Stimulated activated CD8-positive, alpha-beta memory T cell treated with anti-CD3 and anti-CD28 coated beads, Interleukin-4, amount 100 ng/mL, for 1 hour (primary cell): ENCODE data around the gene SNRPB.

ENCODE experiments used
- DNase-seq, 2 donors: peaks; one replicate each; pipeline ENCODE4 v3.0.0-alpha.2; 2020; ENCODE audit warnings: low read depth in 2 of 2, low spot score in 1 of 2

The SNRPB gene

DNA sequence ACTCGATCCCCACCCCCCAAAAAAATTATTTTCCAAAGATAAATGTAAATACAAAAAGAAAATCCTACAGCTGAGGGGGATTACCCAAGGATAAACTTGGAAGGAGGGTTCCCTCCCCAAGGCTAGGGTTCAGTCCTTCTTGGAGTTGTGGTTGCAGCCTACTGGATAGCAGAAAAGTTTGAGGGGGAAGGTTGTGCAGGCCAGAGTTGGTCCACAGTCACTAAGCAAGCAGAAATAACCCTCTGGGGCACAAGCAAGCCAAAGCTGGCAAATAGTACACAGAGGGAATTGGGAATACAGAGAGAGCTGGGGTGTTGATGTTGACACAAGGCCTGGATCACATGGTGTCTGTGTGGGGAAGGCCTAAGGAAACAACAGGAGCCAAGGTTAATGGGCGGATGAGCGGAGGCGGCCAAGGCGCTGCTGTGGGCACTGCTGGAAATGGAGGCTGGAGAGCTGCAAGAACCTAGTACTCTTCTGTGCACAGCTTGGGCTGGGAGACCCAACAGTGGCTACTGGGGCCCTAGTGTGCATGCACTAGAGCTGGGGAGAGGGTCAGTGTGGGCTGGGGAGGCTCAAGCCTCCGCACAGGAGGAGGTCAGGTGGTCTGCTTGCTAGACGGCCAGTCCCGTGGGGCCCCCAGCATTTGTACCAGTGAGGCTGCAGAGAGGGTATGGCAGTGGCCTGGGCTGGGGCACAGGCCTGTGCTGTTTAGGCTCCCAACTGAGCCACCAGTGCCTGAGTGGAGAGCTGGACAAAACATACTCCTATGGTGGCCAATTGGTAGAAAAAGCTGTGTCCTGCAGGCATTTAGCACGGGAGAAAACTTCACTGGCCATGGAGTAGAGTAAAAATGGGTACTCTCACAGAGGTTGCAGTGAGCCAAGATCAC is 5.5 kb upstream of the SNRPB start:
- no peak for DNase-seq

DNA sequence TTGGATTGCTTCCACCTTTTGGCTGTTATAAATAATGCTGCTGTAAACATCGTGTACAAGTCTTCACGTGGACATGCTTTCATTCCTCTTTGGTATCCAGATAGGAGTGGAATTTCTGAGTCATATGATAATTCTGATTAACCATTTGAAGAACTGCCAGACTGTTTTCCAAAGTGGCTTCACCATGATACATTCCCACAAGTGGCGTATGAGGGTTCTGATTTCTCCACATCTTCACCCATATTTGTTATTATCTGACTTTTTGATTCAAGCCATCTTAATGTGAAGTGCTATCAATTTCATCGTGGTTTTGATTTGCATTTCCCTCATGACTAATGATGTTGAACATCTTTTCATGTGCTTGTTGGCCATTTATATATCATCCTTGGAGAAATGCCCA is 2.9 kb upstream of the SNRPB start:
- DNase-seq = no peak

DNA sequence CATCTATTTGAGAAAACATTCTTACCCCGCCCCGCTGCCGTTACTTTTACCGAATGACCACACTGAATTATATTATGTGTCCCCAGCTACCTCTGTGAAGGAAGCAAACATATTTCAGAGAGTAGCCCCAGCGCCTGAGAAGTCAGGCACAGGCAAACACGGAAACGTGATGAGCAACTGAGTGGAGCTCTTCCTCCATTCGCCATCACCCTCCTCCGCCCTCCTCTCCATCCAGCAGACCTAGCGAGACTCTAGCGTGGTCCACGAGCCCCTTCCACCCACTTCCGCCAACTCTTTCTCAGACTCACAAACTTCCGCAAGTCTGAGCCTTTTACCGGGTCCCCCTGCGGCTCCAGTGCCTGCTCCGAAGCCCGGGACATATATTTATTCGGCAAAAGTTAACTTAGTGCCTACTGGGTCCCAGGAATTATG is 582 bp downstream of the SNRPB start:
- peak; percentile 18 to 35 for DNase-seq

DNA sequence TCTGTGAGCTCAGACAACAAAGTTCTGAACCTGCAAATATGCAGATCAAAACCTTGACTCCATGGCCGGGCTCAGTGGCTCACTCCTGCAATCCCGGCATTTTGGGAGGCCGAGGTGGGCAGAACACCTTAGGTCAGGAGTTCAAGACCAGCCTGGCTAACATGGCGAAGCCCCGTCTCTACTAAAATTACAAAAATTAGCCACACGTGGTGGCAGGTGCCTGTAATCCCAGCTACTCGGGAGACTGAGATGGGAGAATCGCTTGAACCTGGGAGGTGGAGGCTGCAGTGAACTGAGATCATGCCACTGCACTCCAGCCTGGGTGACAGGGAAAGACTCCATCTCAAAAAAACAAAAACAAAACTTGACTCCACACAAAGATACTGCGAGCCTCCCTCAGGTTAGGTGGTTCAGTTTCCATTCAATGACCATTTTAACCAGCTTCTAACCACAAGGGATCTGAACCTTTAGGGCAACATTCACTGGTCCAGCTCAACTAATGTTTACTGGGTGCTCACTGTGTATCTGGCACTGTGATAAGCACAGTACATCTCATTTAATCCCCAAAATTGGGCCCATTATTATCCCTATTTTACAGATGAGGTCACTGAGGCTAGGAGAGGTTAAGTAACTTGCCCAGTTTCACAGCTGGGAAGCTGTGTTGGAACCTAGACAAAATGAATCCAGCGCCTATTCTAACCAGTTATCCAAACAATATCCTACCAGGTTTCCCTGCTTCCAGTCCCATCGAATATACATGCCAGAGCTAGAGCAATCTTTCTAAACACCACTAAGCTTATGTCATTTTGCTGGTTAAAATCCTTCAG is 1.8 kb downstream of the SNRPB start:
- no peak for DNase-seq

DNA sequence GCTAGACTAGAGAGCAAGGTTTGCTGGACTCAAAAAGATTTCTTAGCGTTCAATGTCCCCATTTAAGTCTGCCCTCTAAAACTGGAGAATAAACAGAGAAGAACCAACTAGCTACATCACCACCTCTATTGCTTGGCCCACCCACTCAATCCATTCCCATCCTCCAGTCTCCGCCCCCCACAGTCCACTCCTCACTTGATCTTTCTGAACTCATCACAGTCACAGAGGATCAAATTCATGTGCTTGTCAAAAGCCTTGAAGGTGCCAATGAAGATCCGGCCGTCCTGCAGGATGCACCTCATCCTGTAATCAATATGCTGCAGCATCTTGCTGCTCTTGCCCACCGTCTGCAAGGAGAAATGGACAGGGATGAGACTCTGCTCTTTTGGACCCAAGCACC is 3.2 kb downstream of the SNRPB start:
- no peak for DNase-seq

DNA sequence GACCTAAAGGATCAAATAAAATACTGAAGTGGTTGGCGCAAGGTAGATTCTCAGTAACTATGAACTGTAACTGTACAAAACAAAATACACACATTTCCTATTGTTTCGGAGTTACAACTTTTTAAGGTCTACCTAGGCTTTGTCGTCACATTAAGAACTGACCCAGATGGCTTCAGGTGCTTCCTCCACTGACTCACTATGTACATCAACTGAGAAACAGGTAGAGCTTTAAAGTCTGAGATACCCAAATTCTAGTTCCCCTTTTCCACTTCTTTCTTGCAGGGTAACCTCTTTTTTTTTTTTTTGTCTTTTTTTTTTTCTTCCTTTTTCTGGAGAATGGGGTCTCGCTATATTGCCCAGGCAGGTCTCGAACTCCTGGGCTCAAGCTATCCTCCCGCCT is 5.5 kb downstream of the SNRPB start:
- no peak for DNase-seq

DNA sequence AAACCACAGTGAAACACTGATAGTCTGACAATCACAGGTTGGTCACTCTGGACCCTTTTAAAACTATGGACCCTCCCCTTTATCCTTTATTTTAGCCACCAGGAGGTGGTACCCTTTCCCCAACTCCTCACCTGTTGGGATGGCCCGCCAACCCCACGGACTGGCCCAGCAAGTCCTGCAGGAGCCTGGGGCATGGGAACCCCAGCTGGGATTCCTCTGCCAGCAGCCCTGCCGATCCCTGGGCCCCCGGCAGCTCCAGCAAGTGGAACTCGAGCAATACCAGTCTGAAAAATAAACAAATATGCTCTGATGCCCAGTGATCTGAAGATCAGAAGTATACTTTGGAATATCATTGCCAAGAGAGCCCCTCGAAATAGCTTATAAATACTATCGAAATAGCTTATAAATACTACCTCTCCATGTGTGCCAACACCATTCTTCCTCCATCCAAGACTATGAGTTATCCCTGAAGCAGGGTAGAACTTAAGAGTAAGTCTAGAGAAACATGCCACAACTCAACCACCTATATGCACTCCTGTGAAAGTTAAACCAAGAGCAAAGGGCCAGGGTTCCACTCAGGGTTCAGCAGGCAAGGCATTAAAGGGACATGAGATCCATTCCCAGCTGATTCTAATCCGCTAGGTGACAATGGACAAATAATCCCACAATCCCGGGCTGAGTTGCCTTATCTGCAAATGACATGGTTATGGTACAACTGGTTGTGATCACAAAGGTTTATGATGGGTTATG is 6.8 kb downstream of the SNRPB start:
- no peak for DNase-seq

DNA sequence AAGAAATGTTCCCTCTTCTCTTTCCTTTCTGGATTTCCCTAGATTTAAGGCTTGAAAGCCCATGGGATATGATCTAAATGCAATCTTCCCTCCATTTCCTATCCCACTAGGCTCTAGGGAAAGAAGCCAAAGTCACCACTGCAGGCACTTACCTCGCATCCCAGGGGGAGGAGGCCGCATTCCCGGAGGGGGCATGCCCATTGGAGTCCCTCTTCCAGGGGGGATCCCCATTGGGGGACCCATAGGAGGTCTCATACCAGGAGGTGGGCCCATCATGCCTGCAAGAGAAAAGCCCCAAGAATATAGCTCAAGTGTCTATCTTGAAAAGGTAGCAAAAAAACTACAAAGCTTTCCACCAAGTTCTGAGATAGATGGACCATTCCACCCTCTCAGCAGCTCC is 8.1 kb downstream of the SNRPB start:
- no peak for DNase-seq

DNA sequence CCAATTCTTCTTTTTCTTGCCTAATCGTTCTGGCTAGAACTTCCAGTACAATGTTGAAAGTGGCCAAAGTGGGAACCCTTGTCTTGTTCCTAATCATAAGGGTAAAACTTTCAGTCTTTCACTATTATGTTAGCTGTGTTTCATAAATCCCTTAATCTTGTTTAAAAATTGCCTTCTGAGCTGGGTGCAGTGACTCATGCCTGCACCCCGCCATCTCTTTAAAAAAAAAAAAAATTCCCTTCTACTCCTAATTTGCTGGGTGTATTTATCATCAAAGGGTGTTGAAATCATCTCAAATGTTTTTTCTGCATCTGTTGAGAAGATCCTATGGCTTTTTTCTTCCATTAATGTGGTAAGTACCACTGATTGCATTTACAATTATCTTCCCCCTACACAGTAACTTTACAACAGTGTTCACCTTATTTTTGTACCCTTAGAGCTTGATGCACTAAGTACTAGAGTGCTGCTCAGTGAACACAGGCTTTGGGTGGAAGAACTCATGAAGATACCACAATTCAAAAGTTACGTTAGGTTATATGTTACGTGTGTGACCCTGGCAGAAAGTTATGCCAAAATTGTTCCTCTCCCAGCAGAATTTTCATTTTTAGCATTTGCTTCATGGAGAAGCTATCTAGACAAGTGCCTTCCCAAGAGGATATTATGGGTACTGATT is 9.7 kb downstream of the SNRPB start:
- DNase-seq = no peak

DNA sequence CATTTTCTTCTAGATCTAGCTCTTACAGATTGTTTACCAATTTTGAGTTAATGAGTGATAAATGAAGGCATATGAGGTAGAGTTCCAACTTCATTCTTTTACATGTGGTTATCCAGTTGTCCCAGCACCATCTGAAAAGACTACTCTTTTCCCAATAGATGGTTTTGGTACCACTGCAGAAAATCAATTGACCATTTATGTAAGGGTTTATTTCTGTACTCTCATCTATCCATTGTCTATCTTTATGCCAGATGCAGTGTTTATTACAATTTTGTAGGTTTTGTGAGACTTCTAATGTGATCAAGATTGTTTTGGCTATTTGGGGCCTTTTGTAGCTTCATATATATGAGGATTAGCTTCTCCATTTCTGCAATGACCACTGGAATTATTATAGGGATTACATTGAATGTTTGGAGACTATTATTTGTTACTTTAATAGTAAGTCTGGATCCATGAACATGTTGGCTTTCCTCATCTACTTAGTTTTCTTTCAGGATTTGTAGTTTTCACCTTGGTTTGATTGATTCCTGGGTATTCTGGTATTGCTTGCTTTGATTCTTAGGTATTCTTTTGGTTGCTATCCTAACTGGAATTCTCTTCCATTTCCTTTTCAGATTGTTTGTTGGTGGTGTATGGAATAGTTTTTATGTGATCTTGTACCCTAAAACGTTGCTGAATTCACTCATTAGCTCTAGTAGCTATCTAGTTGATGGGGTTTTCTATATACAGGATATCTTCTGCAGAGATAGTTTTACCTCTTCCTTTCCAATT is 10.4 kb downstream of the SNRPB start:
- no peak for DNase-seq

DNA sequence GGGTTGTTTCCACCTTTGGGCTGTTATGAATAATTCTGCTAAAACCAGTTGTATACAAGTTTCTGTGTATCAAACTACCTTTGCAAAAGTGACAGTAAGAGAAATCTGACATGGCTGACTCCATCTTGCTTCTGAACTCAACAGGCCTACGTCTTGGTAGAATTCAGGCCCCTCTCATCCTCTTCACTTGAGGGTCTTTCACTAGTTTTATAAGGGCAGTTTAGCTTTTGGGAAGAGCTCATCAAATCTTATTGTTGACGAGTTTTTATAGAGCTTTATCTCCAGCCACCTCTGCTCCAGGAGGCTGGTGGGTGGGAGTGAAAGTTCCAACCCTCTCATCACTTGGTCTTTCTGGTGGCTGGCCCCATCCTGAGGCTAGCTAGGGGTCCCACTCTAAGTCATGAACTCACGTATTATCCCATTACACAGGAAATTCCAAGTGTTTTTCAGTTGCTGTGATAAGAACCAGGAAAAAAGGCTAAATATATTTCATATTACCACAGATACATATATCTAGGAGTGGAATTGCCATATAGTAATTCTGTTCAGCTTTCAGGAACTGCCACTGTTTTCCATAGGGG is 11.6 kb downstream of the SNRPB start:
- no peak for DNase-seq

DNA sequence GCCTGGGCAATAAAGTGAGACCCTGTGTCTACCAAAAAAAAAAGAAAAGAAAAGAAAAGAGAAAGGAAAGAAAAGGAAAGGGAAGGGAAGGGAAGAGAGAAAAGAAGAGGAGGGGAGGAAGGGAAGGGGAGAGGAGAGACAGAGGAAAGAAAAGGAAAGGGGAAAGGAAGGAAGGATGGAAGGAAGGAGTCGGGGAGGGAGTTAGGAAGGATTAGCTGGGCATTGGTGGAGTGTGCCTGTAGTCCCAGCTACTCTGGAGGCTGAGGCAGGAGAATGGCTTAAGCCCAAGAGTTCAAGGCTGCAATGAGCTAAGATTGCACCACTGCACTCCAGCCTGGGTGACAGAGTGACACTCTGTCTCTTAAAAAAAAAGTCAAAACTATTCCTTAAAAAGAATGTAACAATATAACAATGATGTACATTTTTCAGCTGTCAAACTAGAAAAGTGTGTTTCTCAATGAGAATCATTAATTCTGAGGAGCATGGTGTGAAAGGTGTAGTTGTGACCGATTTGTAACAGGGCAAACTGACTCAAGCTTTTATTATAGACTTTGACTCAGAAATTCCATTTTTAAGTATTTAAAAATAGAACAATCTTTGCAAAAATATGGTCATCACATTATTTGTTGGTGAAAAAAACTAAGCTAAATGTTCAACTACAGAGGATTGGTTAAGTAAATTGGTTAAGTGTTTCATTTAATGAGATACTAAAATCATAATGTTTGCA is 14.7 kb downstream of the SNRPB start:
- no peak for DNase-seq

DNA sequence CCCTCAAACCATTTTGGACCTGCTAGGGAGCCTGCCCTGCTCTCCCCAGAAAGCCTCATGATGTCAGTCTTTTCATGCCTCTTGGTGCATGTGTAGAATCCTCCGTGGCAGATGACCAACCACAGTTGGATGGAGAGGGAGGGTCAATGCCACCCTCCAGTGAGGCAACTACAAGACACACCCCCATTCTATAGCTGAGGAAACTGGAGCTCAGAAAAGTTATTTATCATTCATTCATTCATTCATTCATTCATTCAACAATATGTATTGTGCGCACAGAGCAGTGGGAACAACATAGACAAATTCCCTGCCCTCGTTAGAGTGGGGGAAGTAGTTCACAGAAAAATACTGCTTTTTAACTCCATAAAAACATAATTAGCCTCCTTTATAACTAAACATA is 16.8 kb downstream of the SNRPB start:
- DNase-seq = no peak

DNA sequence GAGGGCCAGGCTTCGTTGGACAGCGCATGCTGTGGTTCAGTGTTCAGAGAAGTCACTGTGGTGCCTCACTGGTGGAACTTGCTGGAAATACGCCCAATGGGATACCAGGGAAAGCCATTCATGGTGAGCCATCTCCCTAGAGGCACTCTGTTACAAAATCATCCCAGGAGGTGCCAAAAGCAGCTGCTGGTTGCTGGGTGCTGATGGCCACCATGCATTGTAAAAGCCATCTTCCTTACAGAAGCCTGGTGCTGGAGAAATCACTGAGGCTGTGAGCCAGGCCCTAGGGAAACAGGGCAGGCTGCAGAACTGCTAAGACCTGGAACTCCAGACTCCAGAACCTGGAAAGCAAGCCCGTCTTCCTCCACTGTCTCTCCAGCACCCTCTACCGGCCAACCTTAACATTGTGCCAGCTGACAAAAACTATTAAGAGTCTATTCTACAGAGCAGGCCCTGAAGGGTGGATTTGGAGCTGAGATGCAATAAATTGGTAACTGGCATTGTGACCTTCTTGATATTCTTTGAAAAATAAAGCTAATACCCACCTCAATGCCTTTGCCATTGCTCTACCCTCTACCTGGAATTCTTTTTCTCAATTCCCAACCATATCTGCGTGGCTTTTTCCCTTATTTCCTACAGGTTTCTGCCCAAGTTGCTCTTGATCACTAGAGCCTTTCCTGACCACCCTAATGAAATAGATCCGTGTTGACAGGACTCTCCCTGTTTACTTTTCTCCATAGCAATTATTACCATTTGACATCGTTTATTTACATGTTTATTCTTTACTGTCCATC is 18.5 kb downstream of the SNRPB start:
- peak in 1 of 2 donors; percentile 20 for DNase-seq

DNA sequence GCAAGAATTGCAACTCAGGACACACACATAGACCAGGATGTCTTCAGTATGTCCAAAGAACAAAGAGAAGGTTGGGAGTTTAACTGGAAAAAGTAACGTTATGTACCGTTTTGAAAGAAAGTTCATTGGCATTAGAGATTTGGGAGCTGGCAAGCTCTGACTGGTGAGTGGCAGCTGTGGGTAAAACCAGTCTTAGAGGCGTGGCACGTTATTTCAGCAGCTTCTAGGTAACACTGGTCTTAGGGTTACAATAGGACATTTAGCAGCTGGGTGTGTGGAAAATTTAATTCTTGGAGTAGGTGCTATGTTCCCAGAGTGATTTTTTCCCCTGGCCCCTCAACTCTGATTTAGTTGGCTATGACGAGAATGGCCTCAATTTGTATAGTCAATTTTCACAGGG is 19.2 kb downstream of the SNRPB start:
- no peak for DNase-seq

DNA sequence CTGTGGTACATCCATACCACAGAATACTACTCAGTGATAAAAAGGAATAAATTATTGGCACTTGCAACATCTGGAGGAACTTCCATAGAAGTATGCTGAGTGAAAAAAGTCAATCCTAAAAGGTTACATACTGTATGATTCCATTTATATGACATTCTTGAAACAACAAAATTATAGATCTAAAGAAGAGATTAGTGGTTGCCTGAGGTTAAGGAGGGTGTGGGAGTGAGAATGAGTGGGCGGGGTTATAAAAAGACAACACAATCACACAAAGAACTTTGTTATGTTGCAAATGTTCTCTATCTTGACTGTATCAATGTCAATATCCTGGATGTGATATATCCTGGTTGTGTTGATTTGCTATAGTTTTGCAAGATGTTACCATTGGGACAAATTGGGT is 21.2 kb downstream of the SNRPB start:
- DNase-seq = no peak

DNA sequence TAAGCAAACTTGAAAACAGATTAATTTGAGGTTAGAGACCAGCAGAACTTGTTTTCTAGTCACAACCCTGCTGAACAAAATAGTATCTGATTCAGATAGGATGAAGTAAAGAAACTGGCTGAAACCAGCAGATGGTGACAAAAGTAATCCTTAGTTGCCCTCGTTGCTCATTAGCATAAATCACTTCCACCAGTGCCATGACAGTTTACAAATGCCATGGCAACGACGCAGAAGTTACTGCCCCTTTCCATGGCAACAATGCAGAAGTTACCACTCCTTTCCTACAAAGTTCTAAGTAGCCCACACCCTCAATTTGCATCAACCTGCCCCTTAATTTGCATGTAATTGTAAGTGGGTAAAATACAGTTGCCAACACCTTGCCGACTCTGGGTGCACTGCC is 23.7 kb downstream of the SNRPB start:
- DNase-seq = no peak

DNA sequence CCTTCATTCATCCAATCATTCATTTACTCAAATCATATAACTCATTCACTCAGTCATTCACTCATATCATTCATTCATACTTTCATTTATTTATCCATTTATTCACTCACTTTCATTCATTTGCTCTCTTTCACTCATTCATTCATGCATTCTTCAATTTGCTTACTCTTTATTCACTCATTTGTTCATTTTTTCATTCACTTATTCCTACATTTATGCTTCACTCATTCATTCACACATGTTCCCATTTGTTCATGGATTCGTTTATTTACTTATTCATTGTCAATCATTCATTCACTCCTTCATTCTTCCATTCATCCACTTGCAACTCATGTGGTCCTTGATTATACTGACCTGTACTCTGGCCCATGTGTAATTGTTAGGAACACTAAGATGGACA is 39.4 kb downstream of the SNRPB start:
- no peak for DNase-seq
